VCaP (cell line): ENCODE measurements around the gene MARK1.
A peak's percentile ranks its signal among the peaks of the same experiment; 100 is the strongest.

Experiments used
- H3K27ac ChIP-seq: fragments of 450-650 bp; 2 replicates; pipeline ENCODE4 v1.5.1; 2017
- CTCF ChIP-seq: fragments of 450-650 bp; conservative IDR thresholded peaks from 2 replicates; pipeline ENCODE4 v1.5.1; 2017; ENCODE audit warnings: mild to moderate bottlenecking, moderate library complexity

The MARK1 gene

GRCh38 chr1:220513834-220514233 is 14.1 kb upstream of the MARK1 start:
- H3K27ac ChIP-seq: no peak overlapping the region
- no peak for TF ChIP-seq CTCF

GRCh38 chr1:220514256-220514655 is 13.7 kb upstream of the MARK1 start:
- no peak overlapping the region for H3K27ac ChIP-seq
- no peak for TF ChIP-seq CTCF

- no peak for TF ChIP-seq CTCF
Measured at GRCh38 chr1:220516014-220516721, 11.8 kb upstream of the MARK1 start.

GRCh38 chr1:220516722-220517042 is 11.3 kb upstream of the MARK1 start:
- TF ChIP-seq CTCF: no peak
- no peak overlapping the region for H3K27ac ChIP-seq

More at GRCh38 chr1:220516014-220516721, 11.8 kb upstream of the MARK1 start:
- no peak overlapping the region for H3K27ac ChIP-seq

GRCh38 chr1:220521778-220522177 is 6.2 kb upstream of the MARK1 start:
- H3K27ac ChIP-seq: peak overlapping the region; percentile 86
- no peak for TF ChIP-seq CTCF

GRCh38 chr1:220526294-220526693 is 1.6 kb upstream of the MARK1 start:
- TF ChIP-seq CTCF: peak; percentile 19; the same call in 1 of the 2 replicates

GRCh38 chr1:220527279-220527907 is 543 bp upstream of the MARK1 start:
- H3K27ac ChIP-seq: peak overlapping the region; percentile 95

More at GRCh38 chr1:220526294-220526693, 1.6 kb upstream of the MARK1 start:
- peak overlapping the region; percentile 95 for H3K27ac ChIP-seq

More at GRCh38 chr1:220527279-220527907, 543 bp upstream of the MARK1 start:
- no peak for TF ChIP-seq CTCF
